ENCODE data around the gene COPZ2.
A peak's percentile ranks its signal among the peaks of the same experiment; 100 is the strongest.

The COPZ2 gene

DNA sequence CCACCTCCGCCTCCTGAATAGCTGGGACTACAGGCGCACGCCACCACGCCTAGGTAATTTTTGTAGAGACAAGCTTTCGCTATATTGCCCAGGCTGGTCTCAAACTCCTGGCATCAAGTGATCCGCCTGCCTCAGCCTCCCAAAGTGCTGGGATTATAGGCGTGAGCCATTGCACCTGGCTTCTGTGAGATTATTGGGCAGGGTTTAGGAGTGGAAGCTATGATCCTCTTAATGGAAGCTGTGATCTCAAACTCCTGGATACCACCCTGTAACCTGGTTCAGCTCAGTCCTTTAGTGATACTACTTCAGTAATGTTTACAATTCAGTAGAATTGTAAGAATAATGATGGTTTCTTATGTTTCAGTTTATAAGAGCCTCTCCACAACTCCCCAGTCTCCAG is 24.7 kb upstream of the COPZ2 start:
- H3K4me1 Mint-ChIP-seq = peaks cover 11% of the 10 kb centered on the region

DNA sequence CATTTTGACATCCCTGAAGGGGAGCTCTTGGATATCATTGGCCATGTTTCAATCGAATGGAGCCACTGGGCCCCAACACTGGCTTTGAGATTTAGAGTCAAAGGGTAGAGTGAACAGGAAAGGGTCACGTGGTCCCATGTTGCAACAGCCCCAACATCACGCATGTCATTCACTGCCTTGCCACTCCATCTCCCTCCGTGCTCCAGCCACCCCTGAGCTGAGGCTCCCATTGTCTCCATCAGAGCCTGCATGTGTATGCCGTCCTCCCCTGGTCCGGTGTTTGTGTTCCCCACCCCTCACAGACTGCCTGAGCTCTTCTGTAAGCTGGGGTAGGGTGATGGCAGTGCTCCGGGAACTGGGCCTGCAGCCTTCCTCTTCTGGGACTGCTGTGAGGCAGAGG is 22.7 kb upstream of the COPZ2 start:
- peaks cover 77% of the 10 kb centered on the region for H3K36me3 Mint-ChIP-seq
- H3K27ac Mint-ChIP-seq = no peak overlapping the region
- peaks cover 29% of the 10 kb centered on the region for H3K4me1 Mint-ChIP-seq
- no peak for ATAC-seq
- H3K27me3 Mint-ChIP-seq = no peaks in the 10 kb centered on the region
- H3K9me3 Mint-ChIP-seq = no peaks in the 10 kb centered on the region
- H3K4me3 Mint-ChIP-seq = no peak overlapping the region

More for the DNA sequence above, 24.7 kb upstream of the COPZ2 start:
- Mint-ChIP-seq H3K4me3 (no peak overlapping the region), H3K9me3 (no peaks in the 10 kb centered on the region), H3K27ac (no peak overlapping the region), H3K27me3 (no peaks in the 10 kb centered on the region), H3K36me3 (peaks cover 66% of the 10 kb centered on the region)
- ATAC-seq = no peak

DNA sequence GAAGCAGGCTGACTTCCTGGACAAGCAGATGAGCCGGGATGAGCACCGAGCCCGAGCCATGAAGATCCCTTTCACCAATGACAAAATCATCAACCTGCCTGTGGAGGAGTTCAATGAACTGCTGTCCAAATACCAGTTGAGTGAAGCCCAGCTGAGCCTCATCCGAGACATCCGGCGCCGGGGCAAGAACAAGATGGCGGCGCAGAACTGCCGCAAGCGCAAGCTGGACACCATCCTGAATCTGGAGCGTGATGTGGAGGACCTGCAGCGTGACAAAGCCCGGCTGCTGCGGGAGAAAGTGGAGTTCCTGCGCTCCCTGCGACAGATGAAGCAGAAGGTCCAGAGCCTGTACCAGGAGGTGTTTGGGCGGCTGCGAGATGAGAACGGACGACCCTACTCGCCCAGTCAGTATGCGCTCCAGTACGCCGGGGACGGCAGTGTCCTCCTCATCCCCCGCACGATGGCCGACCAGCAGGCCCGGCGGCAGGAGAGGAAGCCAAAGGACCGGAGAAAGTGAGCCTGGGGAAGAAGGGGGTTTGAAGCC is 21.6 kb upstream of the COPZ2 start:
- peaks cover 38% of the 10 kb centered on the region for H3K4me1 Mint-ChIP-seq
- H3K27me3 Mint-ChIP-seq = no peaks in the 10 kb centered on the region
- no peak overlapping the region for H3K4me3 Mint-ChIP-seq
- no peaks in the 10 kb centered on the region for H3K9me3 Mint-ChIP-seq
- peak overlapping the region; percentile 65 for H3K27ac Mint-ChIP-seq
- no peak for ATAC-seq
- H3K36me3 Mint-ChIP-seq = peaks cover 72% of the 10 kb centered on the region

DNA sequence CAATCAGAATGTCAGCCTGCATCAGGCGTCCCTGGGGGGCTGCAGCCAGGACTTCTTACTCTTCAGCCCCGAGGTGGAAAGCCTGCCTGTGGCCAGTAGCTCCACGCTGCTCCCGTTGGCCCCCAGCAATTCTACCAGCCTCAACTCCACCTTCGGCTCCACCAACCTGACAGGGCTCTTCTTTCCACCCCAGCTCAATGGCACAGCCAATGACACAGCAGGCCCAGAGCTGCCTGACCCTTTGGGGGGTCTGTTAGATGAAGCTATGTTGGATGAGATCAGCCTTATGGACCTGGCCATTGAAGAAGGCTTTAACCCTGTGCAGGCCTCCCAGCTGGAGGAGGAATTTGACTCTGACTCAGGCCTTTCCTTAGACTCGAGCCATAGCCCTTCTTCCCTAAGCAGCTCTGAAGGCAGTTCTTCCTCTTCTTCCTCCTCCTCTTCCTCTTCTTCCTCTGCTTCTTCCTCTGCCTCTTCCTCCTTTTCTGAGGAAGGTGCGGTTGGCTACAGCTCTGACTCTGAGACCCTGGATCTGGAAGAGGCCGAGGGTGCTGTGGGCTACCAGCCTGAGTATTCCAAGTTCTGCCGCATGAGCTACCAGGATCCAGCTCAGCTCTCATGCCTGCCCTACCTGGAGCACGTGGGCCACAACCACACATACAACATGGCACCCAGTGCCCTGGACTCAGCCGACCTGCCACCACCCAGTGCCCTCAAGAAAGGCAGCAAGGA is 21.0 kb upstream of the COPZ2 start:
- H3K4me1 Mint-ChIP-seq = peaks cover 44% of the 10 kb centered on the region
- no peaks in the 10 kb centered on the region for H3K9me3 Mint-ChIP-seq
- no peak overlapping the region for H3K4me3 Mint-ChIP-seq
- H3K27ac Mint-ChIP-seq = peak overlapping the region; percentile 65
- no peak for ATAC-seq
- H3K36me3 Mint-ChIP-seq = peaks cover 72% of the 10 kb centered on the region
- H3K27me3 Mint-ChIP-seq = no peaks in the 10 kb centered on the region

DNA sequence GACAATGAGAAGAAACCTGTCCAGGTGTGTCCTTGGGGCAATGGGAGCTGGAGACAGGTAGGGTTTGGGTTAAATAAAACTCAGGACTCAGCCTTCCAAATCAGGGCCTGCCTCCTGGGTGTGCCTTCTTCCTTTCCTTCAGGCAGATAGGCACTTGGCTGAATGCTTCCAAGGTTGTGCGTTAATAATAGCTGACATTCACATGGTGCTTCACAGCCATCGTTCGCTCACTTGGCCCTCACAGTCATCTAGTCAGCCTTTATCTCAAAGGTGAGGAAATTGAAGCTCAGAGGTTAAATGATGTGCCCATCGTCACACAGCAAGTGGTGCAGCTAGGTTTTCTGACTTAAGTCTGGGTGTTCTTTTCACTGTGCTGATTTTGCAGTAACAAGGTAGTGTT is 20.0 kb upstream of the COPZ2 start:
- no peaks in the 10 kb centered on the region for H3K9me3 Mint-ChIP-seq
- H3K4me1 Mint-ChIP-seq = peaks cover 53% of the 10 kb centered on the region
- H3K27me3 Mint-ChIP-seq = no peaks in the 10 kb centered on the region
- no peak overlapping the region for H3K27ac Mint-ChIP-seq
- no peak for ATAC-seq
- no peak overlapping the region for H3K4me3 Mint-ChIP-seq
- H3K36me3 Mint-ChIP-seq = peaks cover 76% of the 10 kb centered on the region

DNA sequence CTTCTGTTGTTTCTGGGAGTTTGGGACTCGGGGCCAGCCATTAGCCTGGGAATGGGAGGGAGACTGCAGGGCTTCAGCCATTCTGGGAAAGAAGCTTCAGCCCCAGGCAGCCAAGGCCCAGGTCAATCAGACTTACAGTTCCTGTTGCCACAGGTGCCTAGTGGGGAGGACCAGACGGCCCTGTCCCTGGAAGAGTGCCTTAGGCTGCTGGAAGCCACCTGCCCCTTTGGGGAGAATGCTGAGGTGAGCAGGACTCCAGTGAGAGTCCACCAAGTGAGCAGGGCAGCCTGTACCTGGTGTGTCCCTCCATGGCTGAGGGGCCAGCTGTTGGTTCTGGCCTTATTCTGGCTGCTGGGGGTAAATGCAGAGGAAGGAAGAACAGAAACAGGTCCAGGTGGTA is 19.3 kb upstream of the COPZ2 start:
- Mint-ChIP-seq H3K9me3 (no peaks in the 10 kb centered on the region), H3K27me3 (no peaks in the 10 kb centered on the region), H3K36me3 (peaks cover 74% of the 10 kb centered on the region), H3K4me1 (peaks cover 61% of the 10 kb centered on the region), H3K4me3 (no peak overlapping the region), H3K27ac (peak overlapping the region; percentile 90)
- ATAC-seq = no peak

DNA sequence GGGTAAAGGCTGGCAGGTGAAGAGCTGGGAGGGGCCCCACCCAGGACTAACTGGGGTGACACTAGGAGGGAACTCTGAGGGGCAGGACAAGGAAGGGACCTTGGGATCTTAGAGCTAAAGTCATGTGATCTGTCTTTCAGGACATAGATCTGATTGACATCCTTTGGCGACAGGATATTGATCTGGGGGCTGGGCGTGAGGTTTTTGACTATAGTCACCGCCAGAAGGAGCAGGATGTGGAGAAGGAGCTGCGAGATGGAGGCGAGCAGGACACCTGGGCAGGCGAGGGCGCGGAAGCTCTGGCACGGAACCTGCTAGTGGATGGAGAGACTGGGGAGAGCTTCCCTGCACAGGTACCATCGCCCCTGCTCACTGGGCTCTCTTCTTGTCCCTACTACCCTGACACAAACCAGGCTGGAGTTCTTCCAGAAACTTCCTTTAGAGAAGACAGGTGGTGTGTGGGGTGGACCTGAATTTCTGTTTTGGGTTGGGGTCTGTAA is 18.7 kb upstream of the COPZ2 start:
- H3K36me3 Mint-ChIP-seq = peaks cover 74% of the 10 kb centered on the region
- peak overlapping the region; percentile 48 for H3K4me3 Mint-ChIP-seq
- H3K27me3 Mint-ChIP-seq = no peaks in the 10 kb centered on the region
- ATAC-seq = no peak
- no peaks in the 10 kb centered on the region for H3K9me3 Mint-ChIP-seq
- peak overlapping the region; percentile 90 for H3K27ac Mint-ChIP-seq
- peaks cover 67% of the 10 kb centered on the region for H3K4me1 Mint-ChIP-seq

DNA sequence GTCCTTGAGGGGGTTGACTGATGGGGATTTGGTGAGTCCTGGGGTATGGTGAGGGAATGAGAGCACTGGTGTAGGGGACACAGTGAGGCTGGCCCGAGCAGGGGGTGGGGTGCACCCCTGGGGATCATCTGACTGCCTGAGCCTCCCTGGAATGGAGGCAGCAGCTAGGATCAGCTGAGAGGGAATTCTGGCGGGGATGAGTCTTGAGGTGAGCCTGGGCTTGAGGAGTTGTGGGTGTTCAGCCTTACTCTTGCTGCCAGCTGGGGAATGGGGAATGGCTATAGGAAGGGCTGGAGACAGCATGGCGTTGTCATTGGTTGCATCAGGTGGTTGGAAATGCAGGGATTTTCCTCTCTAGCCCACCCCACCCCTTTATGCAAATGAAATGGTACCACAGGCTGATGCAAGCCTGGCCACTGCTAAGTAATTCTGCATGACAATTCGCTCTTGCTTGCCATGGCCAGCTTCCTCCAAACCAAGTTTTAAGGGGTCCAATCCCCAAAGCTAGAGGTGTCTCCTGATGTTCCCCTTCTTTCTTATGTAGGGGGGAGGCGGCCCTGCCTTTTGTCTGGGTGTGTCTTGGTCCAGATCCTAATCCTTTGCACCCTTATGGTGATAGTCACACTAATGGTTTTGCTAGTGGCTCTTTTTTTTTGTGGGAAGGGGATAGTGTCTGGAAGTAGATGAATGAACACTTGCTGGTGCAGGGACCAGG is 18.1 kb upstream of the COPZ2 start:
- Mint-ChIP-seq H3K27ac (peak overlapping the region; percentile 90), H3K4me3 (peak overlapping the region; percentile 48), H3K27me3 (no peaks in the 10 kb centered on the region), H3K9me3 (no peaks in the 10 kb centered on the region), H3K4me1 (peaks cover 73% of the 10 kb centered on the region), H3K36me3 (peaks cover 71% of the 10 kb centered on the region)
- ATAC-seq = peak; percentile 76

DNA sequence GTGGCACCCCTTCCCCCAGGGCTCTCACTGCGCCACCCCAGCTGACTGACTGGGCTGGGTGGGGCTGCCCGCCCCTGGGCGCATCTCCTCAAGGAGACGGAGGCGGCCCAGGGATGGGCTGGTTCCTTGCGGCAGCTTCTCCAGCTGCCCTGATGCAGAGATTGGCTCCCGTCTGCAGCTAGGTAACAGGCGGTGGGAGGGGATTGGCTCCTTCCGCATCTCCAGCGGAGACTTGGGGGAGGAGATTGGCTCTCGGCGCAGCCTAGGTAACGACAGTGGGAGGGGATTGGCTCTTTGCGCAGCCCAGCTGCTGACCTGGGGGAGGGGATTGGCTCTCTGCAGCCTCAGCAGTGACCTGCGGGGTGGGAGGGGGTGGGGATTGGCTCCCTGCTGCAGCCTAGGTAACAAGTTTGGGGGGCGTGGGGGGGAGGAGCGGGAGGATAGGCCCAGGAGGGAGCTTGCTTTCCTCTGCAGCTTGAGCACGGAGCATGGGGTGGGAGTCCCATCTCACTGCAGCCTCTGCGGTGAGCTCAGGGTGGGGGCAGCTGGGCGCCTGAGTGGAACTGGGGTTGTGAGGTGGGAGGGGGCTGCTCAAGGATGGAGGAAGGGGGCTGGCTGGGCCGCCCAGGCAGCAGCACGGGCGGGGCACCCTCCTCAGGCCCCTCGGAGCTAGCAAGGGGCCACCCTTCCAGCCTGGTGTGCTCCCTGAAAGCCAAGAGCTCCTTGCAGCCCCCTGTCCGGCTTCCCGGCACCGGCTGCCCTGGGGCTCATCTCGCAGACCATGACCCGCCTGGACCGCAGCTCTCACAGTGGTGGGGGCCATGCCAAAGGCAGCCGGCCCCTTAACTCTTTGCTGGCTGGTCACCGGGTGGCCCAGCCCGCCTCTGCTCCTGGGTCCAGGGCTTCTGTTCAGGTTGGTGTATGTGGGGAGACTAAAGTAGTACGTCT is 16.9 kb upstream of the COPZ2 start:
- H3K4me3 Mint-ChIP-seq = peak overlapping the region; percentile 48
- ATAC-seq = peak; percentile 22
- no peaks in the 10 kb centered on the region for H3K9me3 Mint-ChIP-seq
- H3K36me3 Mint-ChIP-seq = peaks cover 69% of the 10 kb centered on the region
- H3K4me1 Mint-ChIP-seq = peaks cover 80% of the 10 kb centered on the region
- H3K27ac Mint-ChIP-seq = peak overlapping the region; percentile 90
- no peaks in the 10 kb centered on the region for H3K27me3 Mint-ChIP-seq

DNA sequence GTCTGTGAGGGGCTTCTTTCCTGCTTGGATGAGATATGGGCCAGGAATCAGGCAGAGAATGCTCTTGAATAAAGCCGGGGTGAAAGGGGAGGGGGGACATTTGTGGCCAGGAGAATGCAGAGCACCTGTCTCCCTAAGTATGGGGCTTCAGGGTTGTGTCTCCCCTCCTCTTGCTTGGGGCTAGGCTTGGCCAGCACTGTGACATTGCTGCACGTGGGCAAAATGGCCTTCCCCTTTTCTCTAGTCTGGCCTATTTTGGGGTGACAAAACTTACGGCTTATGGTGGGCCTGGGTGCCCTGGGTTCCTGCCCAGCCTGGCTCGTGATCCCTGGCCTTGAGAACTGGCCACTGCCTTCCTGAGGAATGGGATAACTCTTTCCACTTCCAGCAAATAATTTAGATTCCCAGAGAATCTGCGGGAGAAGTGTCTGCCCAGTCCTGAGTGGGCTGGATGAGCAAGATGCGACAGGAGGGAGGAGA is 16.2 kb upstream of the COPZ2 start:
- ATAC-seq = no peak
- Mint-ChIP-seq H3K36me3 (peaks cover 61% of the 10 kb centered on the region), H3K27ac (peak overlapping the region; percentile 54), H3K4me3 (peak overlapping the region; percentile 30), H3K9me3 (no peaks in the 10 kb centered on the region), H3K4me1 (peaks cover 84% of the 10 kb centered on the region), H3K27me3 (no peaks in the 10 kb centered on the region)

DNA sequence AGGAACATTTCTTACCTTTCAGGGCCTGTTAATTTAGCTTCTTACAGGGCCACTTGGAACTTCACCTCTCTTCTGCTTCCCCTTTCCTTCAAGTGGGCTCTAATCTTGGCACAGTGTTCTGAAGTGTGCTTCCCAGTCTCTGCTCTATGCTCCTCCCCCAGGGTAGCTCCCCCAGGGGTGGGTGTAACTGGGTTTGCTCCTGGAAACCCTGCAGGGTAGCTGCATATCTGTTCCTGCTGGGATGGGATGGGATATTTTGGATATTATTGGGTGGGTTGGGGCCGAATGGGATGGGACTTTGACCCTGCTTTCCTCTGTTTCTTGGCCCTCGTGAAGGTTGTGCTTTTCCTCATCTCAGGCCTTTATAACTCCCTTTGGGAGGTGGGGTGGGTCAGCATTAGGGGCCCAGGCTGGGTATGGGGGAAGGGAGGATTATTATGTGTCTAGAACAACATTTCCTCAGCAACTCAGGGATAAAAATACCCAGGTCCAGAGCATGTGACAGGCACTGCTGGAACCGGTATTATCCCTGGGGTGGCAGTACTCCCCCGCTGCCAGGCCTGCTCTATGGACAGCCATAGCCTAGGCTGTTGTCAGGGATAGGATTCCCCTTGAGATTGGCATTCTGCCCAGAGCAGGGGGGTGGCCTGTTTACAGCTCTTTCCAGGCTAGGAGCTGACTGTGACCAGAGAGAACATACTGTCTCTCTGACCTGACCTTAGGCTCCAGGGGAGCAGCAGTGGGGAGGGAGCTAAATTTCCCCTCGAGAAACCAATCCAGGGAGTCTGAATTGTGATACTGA is 15.6 kb upstream of the COPZ2 start:
- H3K36me3 Mint-ChIP-seq = peaks cover 55% of the 10 kb centered on the region
- H3K9me3 Mint-ChIP-seq = no peaks in the 10 kb centered on the region
- no peak for ATAC-seq
- peak overlapping the region; percentile 35 for H3K4me3 Mint-ChIP-seq
- peak overlapping the region; percentile 54 for H3K27ac Mint-ChIP-seq
- H3K27me3 Mint-ChIP-seq = no peaks in the 10 kb centered on the region
- H3K4me1 Mint-ChIP-seq = peaks cover 78% of the 10 kb centered on the region

DNA sequence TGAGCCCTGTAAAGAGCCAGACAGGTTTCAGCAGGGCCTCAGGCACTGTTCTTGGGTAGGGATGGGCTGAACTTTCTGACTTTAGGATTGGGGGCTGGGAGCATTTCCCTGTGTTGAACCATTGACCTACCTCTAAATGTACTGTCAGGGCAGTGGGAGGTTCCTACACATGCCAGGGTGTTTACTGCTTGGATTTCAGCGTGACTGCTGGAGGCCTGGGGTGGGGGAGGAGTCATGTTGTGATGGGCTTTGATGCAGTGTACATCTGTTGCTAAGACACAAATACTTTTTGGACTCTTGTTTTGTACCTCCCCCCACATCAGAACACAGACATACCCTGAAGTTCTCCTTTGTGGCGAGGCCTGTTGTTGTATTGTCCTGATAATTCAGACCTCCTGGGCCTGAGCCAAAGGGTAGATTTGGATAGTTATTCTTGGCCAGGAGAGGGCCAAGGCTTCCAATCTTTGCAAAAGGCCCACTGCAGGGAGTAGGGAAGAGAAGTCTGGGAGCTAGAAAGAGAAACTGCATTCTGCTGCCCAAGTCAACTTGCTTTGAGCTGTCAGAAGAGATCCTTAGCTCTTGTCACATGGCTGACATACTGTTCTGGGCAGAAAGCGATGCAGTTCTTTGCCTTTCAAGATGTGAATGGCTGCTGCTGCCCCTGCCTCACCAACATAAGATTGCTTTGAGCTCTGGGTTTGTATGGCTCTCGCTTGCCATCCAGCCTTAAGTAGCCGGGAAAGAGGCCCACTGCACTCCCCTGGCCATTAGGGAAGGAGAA is 14.3 kb upstream of the COPZ2 start:
- Mint-ChIP-seq H3K27ac (peak overlapping the region; percentile 54), H3K9me3 (no peaks in the 10 kb centered on the region), H3K27me3 (no peaks in the 10 kb centered on the region), H3K4me1 (peaks cover 80% of the 10 kb centered on the region), H3K36me3 (peaks cover 47% of the 10 kb centered on the region), H3K4me3 (no peak overlapping the region)
- ATAC-seq = no peak

DNA sequence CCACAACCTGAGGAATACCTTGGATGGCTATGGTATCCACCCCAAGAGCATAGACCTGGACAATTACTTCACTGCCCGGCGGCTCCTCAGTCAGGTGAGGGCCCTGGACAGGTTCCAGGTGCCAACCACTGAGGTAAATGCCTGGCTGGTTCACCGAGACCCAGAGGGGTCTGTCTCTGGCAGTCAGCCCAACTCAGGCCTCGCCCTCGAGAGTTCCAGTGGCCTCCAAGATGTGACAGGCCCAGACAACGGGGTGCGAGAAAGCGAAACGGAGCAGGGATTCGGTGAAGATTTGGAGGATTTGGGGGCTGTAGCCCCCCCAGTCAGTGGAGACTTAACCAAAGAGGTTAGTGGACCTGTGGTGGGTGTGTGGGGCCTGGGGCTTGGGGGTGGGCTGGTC is 13.7 kb upstream of the COPZ2 start:
- Mint-ChIP-seq H3K4me1 (peaks cover 80% of the 10 kb centered on the region), H3K9me3 (no peaks in the 10 kb centered on the region), H3K27ac (peak overlapping the region; percentile 54), H3K36me3 (peaks cover 40% of the 10 kb centered on the region), H3K4me3 (no peak overlapping the region), H3K27me3 (no peaks in the 10 kb centered on the region)
- no peak for ATAC-seq

Data from stimulated activated memory B cell treated with anti-CD40 and anti-IgM and Interleukin-4, amounts not matched to agents 10 μg/mL and 1 μg/mL and 100 μg/mL, for 72 hours (primary cell).